NCI-H1092 treated with DMSO at 0.1 percent for 48 hours (cell line): Measurements from ENCODE around the gene KRTAP3-3.

Experiments used
- DNase-seq: peaks from one replicate; lab custom pipeline; 2025; lab: John Stamatoyannopoulos, UW

The KRTAP3-3 gene

DNA sequence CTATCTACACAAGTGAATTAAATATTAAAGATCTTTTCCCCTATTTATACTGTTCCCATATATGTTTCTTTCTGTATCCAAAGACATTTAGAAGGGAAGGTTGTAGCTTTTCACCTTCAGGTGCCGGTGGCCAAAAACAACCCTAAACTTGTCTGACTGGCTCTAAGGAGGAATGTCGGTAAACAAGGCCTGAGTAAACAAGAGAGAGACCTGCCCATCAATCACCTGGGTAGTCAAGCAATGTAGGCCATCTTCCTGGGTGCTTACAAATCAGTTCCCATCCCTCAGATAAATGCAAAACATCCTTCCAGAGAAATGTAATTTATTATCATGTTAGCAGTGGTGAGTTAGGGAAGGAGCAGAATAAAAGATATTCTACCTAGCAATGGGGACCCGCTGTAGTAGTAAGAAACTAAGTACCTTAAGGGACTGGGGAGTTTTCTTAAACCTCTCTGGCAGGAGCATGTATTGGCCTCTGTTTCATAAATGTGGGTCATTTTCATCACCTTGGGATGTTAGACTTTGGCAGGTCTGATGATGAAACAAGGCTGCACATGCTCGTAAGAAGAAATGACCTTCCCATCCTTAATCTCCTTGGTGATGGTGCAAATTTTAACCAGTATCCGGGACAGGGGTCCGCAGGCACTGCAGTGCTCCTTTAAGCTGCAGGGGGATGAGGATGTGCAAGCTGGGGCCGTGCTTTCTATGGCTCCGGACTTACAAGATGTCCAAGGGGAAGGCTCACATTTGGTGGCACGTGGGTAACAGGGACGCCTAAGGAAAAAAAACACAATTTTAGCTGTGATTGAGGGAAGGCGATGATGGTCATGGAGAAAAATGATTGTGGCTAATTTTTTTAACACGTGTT is 35.6 kb downstream of the KRTAP3-3 start:
- DNase-seq = no peak

DNA sequence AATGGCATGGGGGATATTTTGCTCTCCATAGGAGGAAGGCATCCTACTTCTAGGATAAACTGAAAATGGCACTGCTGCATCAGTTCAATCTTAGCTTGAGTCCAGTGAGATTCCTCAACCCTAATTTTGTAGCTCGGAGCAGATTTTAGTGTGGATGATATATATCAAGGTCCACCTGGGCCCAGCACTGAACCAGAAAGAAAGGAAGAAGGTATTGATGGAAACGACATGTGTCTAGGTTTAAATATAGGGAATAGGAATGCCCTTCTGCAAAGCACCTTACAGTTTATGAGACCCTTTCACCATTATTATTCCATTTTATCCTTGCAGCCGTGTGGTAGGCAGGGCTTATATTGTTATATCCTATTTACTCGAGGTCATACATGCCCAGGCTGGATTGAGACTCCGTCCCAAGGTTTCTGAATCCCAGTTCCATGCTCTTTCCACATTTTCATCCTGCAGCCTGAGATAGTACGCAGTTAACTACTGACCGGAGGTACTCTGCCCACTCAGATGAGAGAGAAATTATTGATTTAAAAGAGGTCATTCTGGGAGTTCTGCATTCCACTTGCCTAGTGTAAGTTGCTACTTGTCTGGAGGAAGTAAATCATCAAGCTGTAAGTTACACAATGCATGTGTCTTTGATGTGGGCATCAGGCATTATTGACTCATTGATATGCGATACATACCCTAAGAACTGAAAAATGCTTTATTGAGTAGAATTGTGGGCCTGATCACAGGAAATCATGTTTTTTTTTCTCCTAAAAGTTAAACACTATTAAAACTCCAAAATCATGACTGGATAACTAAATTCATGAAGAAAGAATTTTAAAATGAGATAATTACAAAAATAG is 37.3 kb downstream of the KRTAP3-3 start:
- no peak for DNase-seq

DNA sequence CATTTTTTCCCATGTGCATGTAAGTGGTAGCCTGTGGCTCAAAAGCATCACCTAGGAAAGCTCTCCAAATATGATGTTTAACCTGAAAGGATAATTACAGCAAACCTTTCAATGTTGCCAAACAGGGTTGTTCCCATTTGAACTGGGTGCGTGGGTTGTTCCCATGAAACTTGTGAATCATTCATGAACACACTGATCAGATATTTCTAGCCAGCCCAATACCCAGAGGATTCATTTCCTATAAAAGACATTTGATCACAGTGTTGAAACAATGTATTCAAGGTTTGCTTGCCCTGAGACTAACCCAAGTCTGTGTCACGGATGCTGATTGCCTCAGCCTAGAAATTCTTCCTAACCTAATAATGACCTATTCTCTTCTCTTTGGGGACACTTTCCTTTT is 40.1 kb downstream of the KRTAP3-3 start:
- no peak for DNase-seq

DNA sequence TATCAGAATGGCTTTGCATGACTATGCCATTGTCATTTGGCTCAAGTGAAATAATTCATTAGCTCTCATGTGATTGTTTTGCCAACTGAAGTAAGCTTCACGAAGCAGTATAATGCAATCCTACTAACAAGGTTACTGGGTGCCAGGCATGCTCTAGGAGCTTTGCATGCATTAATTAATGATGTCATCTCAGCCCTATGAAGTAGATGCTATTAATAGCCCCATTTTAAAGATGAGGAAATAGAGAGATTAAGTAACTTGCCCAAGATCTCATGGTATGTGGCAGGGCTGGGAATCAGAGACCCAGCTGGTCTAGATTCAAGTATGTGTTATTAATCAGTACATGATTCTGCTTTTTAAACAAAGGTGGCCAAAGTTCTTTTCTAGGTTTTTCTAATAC is 41.3 kb downstream of the KRTAP3-3 start:
- DNase-seq = no peak

DNA sequence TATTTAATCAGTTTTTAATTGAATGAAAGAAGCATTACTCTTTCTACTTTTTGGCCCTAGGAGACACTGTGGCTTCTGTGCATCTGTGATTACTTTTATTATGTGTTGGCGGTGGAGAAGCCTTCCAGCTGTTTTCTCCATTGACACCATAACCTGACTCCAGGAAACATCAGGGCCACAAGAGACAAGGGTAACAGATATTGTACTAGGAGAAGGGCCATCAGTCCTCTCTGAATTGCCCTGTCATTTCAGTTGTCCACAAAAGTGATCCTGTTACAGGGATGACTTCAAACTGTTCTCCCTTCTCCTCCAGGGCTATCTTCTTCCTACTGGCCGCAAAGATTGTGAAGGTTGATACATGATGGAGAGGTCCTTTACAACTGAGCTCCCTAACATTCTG is 41.8 kb downstream of the KRTAP3-3 start:
- no peak for DNase-seq

DNA sequence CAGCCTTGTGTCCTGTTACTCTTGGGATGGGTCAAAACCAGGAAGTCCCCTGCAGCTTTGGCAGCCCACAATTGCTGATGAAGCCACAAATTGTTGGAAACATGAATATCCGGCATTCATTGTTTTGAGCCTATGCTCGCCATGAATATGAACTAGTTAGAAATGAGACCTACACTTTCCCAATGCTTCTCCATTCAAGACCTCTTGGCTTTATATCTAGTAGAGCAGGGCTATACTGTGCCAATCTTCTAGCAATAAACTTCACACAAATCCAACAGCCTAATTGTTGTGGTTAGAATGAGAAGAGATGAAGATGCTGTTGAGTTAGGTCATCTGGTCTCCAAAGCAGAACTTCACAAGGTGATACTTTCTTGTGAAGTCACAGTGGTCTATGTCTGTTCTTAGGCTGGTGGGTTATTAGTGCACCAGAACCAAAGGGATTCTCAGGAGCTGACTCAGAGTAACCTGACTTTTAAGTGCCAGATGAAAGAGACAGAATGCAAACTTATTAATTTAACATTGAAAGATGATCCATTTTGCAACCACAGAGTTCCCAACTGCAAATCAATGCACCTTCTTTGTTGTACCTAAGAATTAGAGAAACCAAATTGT is 42.8 kb downstream of the KRTAP3-3 start:
- no peak for DNase-seq

DNA sequence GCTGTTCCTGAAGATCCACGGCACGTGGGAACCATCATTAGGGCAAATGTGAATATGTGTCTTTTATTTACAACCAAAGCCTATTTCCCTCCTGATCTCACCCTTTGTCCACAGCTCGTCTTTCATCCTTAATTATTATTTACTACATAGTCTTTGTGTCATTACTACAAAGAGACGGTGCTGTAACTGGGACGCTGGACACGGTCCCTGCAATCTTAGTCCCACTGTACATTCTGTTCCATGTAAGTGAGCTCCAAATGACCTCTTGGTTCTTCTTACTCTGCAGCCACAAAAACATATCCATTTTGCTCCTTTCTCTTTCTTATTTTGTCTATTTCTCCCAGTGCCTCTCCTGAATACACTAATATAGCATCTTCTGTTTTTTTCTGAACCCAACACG is 43.8 kb downstream of the KRTAP3-3 start:
- no peak for DNase-seq

DNA sequence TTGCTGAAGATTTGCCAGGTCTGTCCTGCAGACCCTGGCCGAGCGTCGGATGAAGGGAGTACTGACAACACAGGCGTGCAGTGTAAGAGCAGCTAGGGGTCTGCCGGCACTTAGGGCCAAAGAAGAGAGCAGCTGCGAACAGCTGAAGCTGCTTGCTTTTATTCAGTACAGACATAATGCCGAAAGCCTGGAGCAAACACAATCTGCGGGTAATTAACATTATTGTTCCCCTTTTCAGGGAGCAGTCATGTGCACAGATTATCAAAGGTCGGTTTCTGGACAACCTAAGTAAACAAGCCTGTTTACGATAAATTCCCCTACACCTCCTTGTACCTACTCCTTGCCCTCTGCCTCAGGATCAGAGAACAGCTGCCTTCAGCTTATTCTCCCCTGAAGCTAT is 44.5 kb downstream of the KRTAP3-3 start:
- DNase-seq = no peak

DNA sequence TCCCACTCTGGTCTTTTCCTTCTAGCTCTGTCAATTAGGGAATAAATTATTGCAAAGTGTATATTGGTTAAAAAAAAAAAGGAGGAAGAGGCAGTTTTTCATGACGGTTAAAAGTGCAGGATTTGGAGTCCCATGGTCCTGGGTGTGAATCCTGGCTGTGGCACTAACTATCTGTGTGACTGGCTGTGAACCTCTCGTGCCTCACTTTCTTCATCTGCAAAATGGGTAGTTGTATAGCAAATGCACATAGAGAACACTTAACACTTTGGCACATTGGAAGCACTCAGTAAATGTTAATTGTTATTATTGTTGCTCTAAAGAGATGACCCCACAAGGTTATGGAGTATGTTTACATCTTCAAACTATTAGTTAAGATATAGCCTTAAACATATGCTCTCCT is 46.0 kb downstream of the KRTAP3-3 start:
- DNase-seq = no peak

DNA sequence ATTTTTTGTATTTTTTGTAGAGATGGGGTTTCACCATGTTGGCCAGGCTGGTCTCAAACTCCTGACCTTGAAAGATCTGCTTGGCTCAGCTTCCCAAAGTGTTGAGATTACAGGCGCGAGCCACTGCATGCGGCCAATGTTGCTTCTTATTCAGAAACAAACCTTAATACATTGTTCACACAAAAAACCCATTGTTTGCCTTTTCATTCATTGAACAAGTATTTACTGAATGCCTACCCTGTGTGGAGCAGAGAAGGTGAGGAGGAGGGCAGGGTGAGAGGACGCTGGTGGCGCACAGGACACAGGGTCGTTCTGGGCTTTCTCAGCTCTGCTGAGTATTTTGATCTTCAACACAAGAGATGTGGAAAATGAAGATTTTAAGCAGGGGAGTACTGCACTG is 48.5 kb downstream of the KRTAP3-3 start:
- no peak for DNase-seq

DNA sequence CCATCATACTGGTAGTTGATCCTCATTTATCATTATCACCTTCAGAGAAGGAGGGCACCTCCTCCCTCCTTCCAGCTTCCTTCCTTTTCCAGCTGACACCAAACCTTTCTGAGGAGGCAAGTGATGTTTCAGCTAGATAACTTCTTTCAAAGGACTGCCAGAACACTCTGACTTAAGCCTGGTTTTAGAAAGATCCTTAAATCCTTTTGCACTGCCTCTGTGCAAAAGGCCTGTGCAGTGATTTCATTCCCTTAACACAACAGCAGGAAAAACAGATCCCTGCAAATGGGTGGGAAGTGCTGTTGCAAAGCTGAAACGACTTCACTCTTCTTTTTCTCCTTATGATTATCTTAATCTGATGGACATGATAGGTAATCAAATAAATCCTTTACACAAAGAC is 49.4 kb downstream of the KRTAP3-3 start:
- no peak for DNase-seq
